Measurements from ENCODE around the gene TMEM129.
"Not testable (repeated sequence)": the region's sequence is repeated elsewhere in the genome, so short reads cannot be mapped to it uniquely, and the experiment has no call there.

The TMEM129 gene

DNA sequence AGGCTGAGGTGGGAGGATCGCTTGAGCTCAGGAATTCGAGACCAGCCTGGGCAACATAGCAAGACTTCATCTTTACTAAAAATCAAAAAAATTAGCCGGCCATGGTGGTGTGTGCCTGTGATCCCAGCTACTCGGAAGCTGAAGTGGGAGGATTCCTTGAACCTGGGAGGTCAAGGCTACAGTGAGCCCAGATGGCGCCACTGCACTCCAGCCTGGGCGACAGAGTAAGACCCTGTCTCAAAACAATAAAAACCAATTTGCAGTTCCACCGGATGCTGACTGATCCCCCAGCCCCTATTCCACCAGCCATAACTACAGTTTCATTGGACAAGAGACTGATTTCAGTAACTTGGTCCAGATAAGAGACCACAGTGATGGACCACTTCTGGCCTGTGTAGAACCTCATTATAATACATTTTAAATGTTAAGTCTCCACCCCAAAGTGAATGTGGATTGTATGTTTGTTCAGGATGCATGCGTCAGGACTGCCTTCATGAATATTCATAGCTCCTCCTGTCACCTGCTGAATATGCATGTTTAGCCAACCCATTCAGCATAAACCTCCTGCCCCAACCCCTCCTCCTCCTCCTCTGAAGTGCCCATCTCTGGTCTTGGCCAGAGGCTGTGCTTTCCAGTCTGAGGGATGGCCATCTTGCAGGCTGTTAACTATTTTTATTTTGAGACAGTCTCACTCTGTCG is 6.7 kb downstream of the TMEM129 start:
- Histone ChIP-seq H3K9me3 (ENCODE audit: control insufficient read depth, low read depth, low read length) (no peaks in the 10 kb centered on the region), H3K27me3 (ENCODE audit: control insufficient read depth, insufficient read depth, low read length) (peaks cover 5% of the 10 kb centered on the region), H3K4me3 (ENCODE audit: low read length) (no peak overlapping the region), H3K27ac (ENCODE audit: low read length) (no peak overlapping the region), H3K36me3 (ENCODE audit: control insufficient read depth, low read depth, low read length) (peaks cover 5% of the 10 kb centered on the region), H3K9ac (ENCODE audit: low read length) (no peak overlapping the region), H3K4me1 (ENCODE audit: control insufficient read depth, low read depth, low read length) (peaks cover 8% of the 10 kb centered on the region)

DNA sequence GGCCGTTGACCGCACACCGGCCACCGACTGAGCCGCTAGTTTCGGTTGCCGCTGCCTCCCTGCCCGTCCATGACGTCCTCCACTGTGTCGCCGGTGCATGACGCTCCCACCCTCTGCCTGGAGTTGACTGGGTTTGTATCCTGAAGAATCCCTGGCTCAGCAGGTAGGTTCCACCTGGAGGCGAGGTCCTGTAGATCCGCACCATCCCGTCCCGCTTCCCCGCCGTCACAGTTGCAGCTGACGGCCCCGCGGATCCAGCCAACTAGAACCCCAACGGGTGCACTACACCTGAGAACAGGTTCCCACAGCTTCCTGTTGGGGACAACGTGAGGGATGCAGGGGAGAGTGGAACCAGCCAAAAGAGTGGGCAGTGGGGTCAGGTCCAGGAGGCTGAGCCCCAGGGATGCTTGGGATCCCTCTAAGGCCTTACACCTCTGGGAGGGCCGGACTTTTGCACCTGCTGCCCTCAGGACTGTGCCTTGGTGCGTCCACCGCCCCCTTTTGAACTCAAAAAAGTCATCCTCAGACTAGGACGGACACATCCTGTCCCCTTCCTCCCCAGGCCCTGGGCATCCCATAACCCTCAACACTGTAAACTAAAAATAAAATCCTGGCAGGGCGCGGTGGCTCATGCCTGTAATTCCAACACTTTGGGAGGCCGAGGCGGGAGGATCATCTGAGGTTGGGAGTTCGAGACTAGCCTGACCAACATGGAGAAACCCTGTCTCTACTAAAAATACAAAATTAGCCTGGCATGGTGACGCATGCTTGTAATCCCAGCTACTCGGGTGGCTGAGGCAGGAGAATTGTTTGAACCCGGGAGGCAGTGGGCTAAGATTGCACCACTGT is 7.9 kb downstream of the TMEM129 start:
- peaks cover 5% of the 10 kb centered on the region for H3K27me3 ChIP-seq (ENCODE audit: control insufficient read depth, insufficient read depth, low read length)
- H3K4me3 ChIP-seq (ENCODE audit: low read length): peak overlapping the region; percentile 95
- no peak overlapping the region for H3K27ac ChIP-seq (ENCODE audit: low read length)
- H3K4me1 ChIP-seq (ENCODE audit: control insufficient read depth, low read depth, low read length): peaks cover 8% of the 10 kb centered on the region
- peaks cover 5% of the 10 kb centered on the region for H3K36me3 ChIP-seq (ENCODE audit: control insufficient read depth, low read depth, low read length)
- no peaks in the 10 kb centered on the region for H3K9me3 ChIP-seq (ENCODE audit: control insufficient read depth, low read depth, low read length)
- H3K9ac ChIP-seq (ENCODE audit: low read length): peak overlapping the region; percentile 82

- Histone ChIP-seq H3K4me1 (ENCODE audit: control insufficient read depth, low read depth, low read length) (peaks cover 8% of the 10 kb centered on the region), H3K36me3 (ENCODE audit: control insufficient read depth, low read depth, low read length) (no peaks in the 10 kb centered on the region), H3K9ac (ENCODE audit: low read length) (peak within 1 kb of the TSS; percentile 82), H3K27me3 (ENCODE audit: control insufficient read depth, insufficient read depth, low read length) (peaks cover 5% of the 10 kb centered on the region), H3K4me3 (ENCODE audit: low read length) (peak within 1 kb of the TSS; percentile 95), H3K9me3 (ENCODE audit: control insufficient read depth, low read depth, low read length) (no peaks in the 10 kb centered on the region), H3K27ac (ENCODE audit: low read length) (no peak within 1 kb of the TSS)
Measured at GRCh38 chr4:1712216-1713002, 8.7 kb downstream of the TMEM129 start, which contains the start of gene SLBP. TSS of gene SLBP (minus strand) at chr4:1712319. CDS start at chr4:1712188, 131 bp downstream.

- peaks cover 5% of the 10 kb centered on the region for H3K27me3 ChIP-seq (ENCODE audit: control insufficient read depth, insufficient read depth, low read length)
- H3K36me3 ChIP-seq (ENCODE audit: control insufficient read depth, low read depth, low read length): no peaks in the 10 kb centered on the region
- no peak overlapping the region for H3K27ac ChIP-seq (ENCODE audit: low read length)
- H3K4me1 ChIP-seq (ENCODE audit: control insufficient read depth, low read depth, low read length): peaks cover 8% of the 10 kb centered on the region
- H3K9ac ChIP-seq (ENCODE audit: low read length): peak overlapping the region; percentile 82
- H3K9me3 ChIP-seq (ENCODE audit: control insufficient read depth, low read depth, low read length): no peaks in the 10 kb centered on the region
- H3K4me3 ChIP-seq (ENCODE audit: low read length): peak overlapping the region; percentile 95
Measured at GRCh38 chr4:1711571-1712215, 9.4 kb downstream of the TMEM129 start.

DNA sequence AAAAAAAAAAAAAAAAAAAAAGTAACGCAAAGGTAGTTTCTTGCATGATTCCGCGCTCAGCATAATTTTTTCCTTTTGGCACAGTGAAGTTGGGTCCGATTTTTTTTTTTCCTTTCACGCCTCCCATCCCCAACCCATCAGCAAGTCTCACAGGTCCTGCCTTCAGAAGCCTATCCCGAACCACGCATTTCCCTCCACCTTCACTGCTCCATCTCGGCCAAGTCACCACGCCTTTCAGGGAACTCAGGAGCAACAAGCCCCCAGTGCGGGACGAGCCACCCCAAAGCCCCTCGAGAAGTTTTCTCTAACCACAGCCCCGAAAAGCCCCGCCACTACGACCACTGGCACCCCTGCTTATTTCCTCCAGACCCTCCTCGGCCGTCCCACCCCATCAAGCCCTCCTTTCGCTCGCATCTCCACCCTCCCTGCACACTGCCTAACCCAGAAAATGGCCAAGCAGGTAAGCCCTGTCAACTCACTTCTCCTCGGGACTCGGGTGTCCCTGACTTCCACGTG is 10.0 kb downstream of the TMEM129 start:
- H3K36me3 ChIP-seq (ENCODE audit: control insufficient read depth, low read depth, low read length): peaks cover 2% of the 10 kb centered on the region
- H3K9me3 ChIP-seq (ENCODE audit: control insufficient read depth, low read depth, low read length): no peaks in the 10 kb centered on the region
- H3K27me3 ChIP-seq (ENCODE audit: control insufficient read depth, insufficient read depth, low read length): peaks cover 5% of the 10 kb centered on the region
- peak overlapping the region; percentile 82 for H3K9ac ChIP-seq (ENCODE audit: low read length)
- H3K27ac ChIP-seq (ENCODE audit: low read length): no peak overlapping the region
- H3K4me3 ChIP-seq (ENCODE audit: low read length): peak overlapping the region; percentile 95
- H3K4me1 ChIP-seq (ENCODE audit: control insufficient read depth, low read depth, low read length): peaks cover 8% of the 10 kb centered on the region

- H3K4me3 ChIP-seq (ENCODE audit: low read length): no peak overlapping the region
- no peaks in the 10 kb centered on the region for H3K9me3 ChIP-seq (ENCODE audit: control insufficient read depth, low read depth, low read length)
- peaks cover 8% of the 10 kb centered on the region for H3K4me1 ChIP-seq (ENCODE audit: control insufficient read depth, low read depth, low read length)
- peaks cover 5% of the 10 kb centered on the region for H3K27me3 ChIP-seq (ENCODE audit: control insufficient read depth, insufficient read depth, low read length)
- H3K27ac ChIP-seq (ENCODE audit: low read length): no peak overlapping the region
- peaks cover 19% of the 10 kb centered on the region for H3K36me3 ChIP-seq (ENCODE audit: control insufficient read depth, low read depth, low read length)
- H3K9ac ChIP-seq (ENCODE audit: low read length): no peak overlapping the region
Measured at GRCh38 chr4:1708581-1708980, 12.5 kb downstream of the TMEM129 start.

- Histone ChIP-seq H3K9ac (ENCODE audit: low read length) (no peak overlapping the region), H3K27ac (ENCODE audit: low read length) (no peak overlapping the region), H3K4me1 (ENCODE audit: control insufficient read depth, low read depth, low read length) (peaks cover 3% of the 10 kb centered on the region), H3K4me3 (ENCODE audit: low read length) (no peak overlapping the region), H3K27me3 (ENCODE audit: control insufficient read depth, insufficient read depth, low read length) (peaks cover 4% of the 10 kb centered on the region), H3K36me3 (ENCODE audit: control insufficient read depth, low read depth, low read length) (peaks cover 36% of the 10 kb centered on the region), H3K9me3 (ENCODE audit: control insufficient read depth, low read depth, low read length) (no peaks in the 10 kb centered on the region)
Measured at GRCh38 chr4:1706358-1706757, 14.8 kb downstream of the TMEM129 start.

DNA sequence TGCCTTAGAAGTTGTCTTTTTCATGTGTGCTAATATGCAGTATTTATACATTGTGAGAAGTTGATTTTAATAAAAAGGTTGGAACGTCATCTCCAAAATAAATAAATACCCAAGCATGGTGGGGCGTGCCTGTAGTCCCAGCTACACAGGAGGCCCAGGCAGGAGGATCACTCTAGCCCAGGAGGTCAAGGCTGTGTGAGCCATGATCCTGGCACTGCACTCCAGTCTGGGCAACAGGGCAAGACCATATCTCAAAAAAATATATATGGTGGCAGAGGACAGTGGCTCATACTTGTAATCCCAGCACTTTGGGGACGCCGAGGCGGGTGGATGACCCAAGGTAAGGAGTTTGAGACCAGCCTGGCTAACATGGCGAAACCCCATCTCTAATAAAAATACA is 15.4 kb downstream of the TMEM129 start:
- Histone ChIP-seq H3K9me3 (ENCODE audit: control insufficient read depth, low read depth, low read length) (no peaks in the 10 kb centered on the region), H3K27me3 (ENCODE audit: control insufficient read depth, insufficient read depth, low read length) (no peaks in the 10 kb centered on the region), H3K4me1 (ENCODE audit: control insufficient read depth, low read depth, low read length) (no peaks in the 10 kb centered on the region), H3K27ac (ENCODE audit: low read length) (no peak overlapping the region), H3K4me3 (ENCODE audit: low read length) (no peak overlapping the region), H3K9ac (ENCODE audit: low read length) (no peak overlapping the region), H3K36me3 (ENCODE audit: control insufficient read depth, low read depth, low read length) (peaks cover 37% of the 10 kb centered on the region)

GRCh38 chr4:1703867-1704266 is 17.3 kb downstream of the TMEM129 start:
- Histone ChIP-seq H3K27me3 (ENCODE audit: control insufficient read depth, insufficient read depth, low read length) (no peaks in the 10 kb centered on the region), H3K36me3 (ENCODE audit: control insufficient read depth, low read depth, low read length) (peaks cover 56% of the 10 kb centered on the region), H3K9me3 (ENCODE audit: control insufficient read depth, low read depth, low read length) (no peaks in the 10 kb centered on the region), H3K4me1 (ENCODE audit: control insufficient read depth, low read depth, low read length) (no peaks in the 10 kb centered on the region), H3K27ac (ENCODE audit: low read length) (no peak overlapping the region), H3K9ac (ENCODE audit: low read length) (no peak overlapping the region), H3K4me3 (ENCODE audit: low read length) (no peak overlapping the region)

- not testable (repeated sequence) for H3K9ac ChIP-seq (ENCODE audit: low read length); H3K27ac ChIP-seq (ENCODE audit: low read length); H3K9me3 ChIP-seq (ENCODE audit: control insufficient read depth, low read depth, low read length); H3K4me1 ChIP-seq (ENCODE audit: control insufficient read depth, low read depth, low read length); H3K27me3 ChIP-seq (ENCODE audit: control insufficient read depth, insufficient read depth, low read length); H3K4me3 ChIP-seq (ENCODE audit: low read length)
- peaks cover 64% of the 10 kb centered on the region for H3K36me3 ChIP-seq (ENCODE audit: control insufficient read depth, low read depth, low read length)
Measured at GRCh38 chr4:1701671-1702070, 19.5 kb downstream of the TMEM129 start.

DNA sequence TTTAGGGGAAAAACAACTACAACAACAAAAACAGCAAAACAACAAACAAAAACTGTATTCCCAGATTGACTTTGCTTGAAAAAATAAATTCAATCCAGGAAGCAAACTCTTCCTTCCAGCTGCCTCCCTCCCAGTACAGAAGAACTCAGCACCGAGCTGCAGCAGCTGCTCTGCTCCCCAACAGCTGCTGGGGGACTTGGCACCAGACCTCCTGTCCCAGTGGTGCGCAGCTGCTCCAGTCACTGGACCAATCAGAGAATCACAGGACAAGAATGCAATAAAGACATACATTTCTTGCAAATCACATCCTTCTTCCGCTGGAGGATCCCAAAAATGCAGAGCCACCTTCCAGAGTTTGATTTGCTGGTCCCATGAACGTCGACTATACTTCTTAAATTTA is 25.2 kb downstream of the TMEM129 start:
- Histone ChIP-seq H3K9me3 (ENCODE audit: control insufficient read depth, low read depth, low read length) (no peaks in the 10 kb centered on the region), H3K4me1 (ENCODE audit: control insufficient read depth, low read depth, low read length) (no peaks in the 10 kb centered on the region), H3K9ac (ENCODE audit: low read length) (no peak overlapping the region), H3K36me3 (ENCODE audit: control insufficient read depth, low read depth, low read length) (peaks cover 63% of the 10 kb centered on the region), H3K27ac (ENCODE audit: low read length) (no peak overlapping the region), H3K27me3 (ENCODE audit: control insufficient read depth, insufficient read depth, low read length) (no peaks in the 10 kb centered on the region), H3K4me3 (ENCODE audit: low read length) (no peak overlapping the region)

Data from iPS-18a (cell line).